T-helper 9 cell (primary cell): ENCODE results near the gene EVL.
"Not testable (repeated sequence)": the region's sequence is repeated elsewhere in the genome, so short reads cannot be mapped to it uniquely, and the experiment has no call there.

Experiments used
- DNase-seq: peaks from one replicate; pipeline ENCODE4 v3.0.0-alpha.2; 2020

EVL gene

GRCh38 chr14:100039903-100040302 is 25.3 kb upstream of the EVL start:
- no peak for DNase-seq

DNA sequence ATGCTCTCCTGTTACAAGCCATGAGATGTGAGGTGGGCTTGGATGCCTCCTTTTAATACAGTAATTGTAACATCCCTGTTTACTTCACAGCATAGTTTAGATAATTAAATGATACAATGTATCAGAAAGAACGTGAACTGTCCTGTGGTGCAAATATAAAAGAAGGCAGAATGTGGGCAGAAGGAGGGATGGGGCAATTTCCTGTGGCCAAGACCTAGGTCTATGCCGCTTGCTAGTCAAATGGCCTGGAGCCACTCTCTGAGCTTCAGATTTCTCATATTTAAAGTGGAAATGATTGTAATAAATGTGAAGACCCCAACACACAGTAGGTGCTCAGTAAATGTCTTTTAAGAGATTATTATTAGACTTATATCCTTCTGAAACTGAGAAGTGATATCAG is 24.0 kb upstream of the EVL start:
- no peak for DNase-seq

- no peak for DNase-seq
Observed at GRCh38 chr14:100042286-100042685, 22.9 kb upstream of the EVL start.

DNA sequence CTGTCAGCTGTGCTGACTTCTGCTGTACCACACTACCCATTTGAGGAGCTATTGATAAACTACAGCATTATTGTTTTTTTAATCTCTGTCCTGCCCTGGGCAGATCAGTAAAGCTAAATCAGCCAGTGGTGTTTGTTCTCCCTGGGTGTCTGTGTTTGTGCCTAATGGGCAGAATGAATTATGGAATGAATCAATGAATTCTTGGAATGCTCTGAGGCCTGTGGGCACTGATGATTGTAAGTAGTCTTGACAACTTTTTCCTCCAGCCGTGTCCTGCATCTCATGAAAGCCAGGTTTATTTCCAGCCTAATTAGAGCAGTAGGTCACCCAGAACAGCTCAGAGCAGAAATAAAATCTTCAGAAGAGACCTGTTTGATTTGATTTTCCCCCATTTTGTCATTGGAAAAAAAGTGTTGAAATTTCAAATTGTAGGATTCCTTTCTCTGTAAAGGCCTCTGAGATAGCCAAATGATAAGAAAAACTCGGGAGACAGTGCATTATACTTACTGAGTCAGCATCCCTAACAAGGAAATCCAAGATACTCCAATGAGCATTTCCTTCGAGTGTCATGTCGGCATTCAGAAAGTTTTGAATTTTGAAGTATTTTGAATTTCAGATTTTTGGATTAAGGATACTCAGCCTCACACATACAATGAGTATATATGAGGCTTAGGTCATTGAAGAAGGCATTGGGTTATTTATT is 19.4 kb upstream of the EVL start:
- no peak for DNase-seq

DNA sequence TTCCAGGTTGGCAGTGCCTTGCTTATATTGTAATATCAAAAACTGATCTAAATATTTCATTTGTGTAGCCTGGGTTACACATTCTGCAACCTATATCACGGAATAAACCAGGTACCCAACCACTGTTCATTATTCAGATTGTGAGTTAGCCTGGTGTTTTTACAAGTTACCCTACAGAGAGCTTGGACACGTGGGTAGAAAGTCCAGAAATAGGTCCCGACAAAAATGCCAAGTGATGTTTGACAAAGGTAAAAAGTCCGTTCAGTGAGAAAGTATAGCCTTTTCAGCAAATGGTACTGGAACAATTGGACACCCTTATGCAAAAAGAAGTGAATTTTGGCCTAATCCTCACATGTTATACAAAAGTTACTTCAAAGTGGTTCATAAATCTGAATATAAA is 17.6 kb upstream of the EVL start:
- DNase-seq: no peak

- DNase-seq: no peak
Observed at GRCh38 chr14:100048786-100049185, 16.4 kb upstream of the EVL start.

GRCh38 chr14:100049220-100049619 is 16.0 kb upstream of the EVL start:
- no peak for DNase-seq

- no peak for DNase-seq
Observed at GRCh38 chr14:100051103-100051502, 14.1 kb upstream of the EVL start.

- DNase-seq: no peak
Observed at GRCh38 chr14:100051543-100051942, 13.7 kb upstream of the EVL start.

- no peak for DNase-seq
Observed at GRCh38 chr14:100052819-100053218, 12.4 kb upstream of the EVL start.

- DNase-seq: no peak
Observed at GRCh38 chr14:100054316-100055075, 10.7 kb upstream of the EVL start.

DNA sequence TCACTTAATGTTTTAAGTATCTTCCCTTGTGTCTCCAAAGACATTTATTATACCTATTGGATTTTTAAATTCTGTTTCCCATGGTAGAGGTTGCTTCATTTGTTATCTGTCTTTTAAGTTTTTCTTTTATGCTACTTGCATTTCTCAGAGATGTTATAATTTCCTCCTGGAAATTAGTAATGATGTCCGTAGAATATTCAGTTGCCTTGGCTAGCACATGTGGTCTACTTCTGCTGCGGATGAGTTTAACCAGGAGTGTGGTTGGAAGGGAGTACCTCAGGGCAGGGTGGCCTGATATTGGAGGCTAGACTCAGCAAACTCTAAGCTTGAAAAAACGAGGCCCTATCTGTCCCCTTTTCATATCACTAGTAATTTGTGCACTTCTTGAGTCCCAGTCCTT is 8.8 kb upstream of the EVL start:
- no peak for DNase-seq

DNA sequence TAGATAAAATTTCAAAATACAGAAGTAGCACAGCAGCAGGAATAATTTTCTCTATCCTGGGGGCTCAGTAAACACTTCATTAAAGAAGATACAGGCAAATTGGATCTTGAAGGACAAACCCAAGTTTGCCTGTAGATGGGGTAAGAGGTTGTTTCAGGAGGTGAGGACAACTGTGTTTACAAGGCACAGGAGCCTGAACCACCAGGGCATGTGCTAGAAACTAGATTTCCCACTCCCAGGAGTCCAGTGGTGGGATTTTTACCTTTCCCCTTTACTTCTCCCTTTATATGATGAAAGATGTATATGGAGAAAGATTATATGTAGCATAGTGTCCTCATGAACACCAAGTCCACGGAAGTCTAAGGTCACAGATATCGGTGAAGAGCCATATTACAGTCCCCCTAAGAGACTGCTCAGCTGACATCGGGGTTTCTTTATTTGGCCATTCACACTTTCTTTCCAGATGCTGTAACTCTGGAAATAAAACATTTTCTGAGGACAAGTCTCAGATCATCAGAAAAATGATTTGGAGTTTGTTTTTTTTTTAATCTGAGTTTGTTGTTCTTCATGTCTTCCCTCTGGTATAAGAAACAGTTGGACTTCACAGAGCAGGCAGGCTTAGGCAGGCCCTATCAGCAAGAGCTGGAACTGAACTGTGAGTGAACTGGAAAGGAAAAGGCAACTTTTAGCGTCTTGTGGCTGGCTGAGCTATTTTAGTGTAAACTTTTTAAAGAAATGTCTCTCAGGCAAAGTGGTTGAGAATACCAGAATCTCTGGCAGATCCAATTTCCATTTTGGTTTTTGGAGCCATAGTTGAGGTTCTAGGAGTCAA is 8.0 kb upstream of the EVL start:
- no peak for DNase-seq

- no peak for DNase-seq
Observed at GRCh38 chr14:100058777-100059437, 6.3 kb upstream of the EVL start.

- no peak for DNase-seq
Observed at GRCh38 chr14:100059438-100059781, 5.8 kb upstream of the EVL start.

DNA sequence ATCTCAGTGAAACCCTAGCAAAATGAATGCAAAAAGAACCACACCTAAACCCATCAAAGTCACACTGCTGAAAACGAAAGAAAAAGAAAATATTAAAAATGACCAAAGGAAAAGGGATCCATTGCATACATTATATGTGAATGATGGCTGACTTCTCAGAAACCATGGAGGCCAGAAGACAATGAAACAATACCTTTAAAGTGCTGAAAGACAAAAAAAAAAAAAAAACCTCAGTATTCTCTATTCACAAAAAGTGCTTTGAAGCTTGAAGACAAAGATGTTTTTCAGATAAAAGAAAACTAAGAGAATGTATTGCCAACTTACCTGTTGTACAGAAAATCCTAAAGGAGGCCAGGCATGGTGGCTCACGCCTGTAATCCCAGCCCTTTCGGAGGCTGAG is 4.5 kb upstream of the EVL start:
- DNase-seq: no peak

GRCh38 chr14:100062590-100062989 is 2.6 kb upstream of the EVL start:
- no peak for DNase-seq

GRCh38 chr14:100063314-100063941 is 1.8 kb upstream of the EVL start:
- DNase-seq: no peak

- DNase-seq: not testable (repeated sequence)
Observed at GRCh38 chr14:100064335-100065092, 708 bp upstream of the EVL start.

- peak; percentile 66 for DNase-seq
Observed at GRCh38 chr14:100065942-100066574, 836 bp downstream of the EVL start.

GRCh38 chr14:100066962-100067361 is 1.7 kb downstream of the EVL start:
- DNase-seq: no peak
